SK-N-SH treated with all-trans-retinoic acid at 6 μM for 48 hours (cell line): Measurements from ENCODE around the gene FOXC1.

Experiments
- CSDC2 ChIP-seq: fragments of 250-450 bp; sonication (Bioruptor Pico); IDR thresholded peaks from 2 replicates; pipeline ENCODE4 v1.5.0; 2020; ENCODE audit warnings: mild to moderate bottlenecking, moderate library complexity
- CSRNP3 ChIP-seq: fragments of 250-450 bp; sonication (Bioruptor Pico); IDR thresholded peaks from 2 replicates; pipeline ENCODE4 v1.5.1; 2021; ENCODE audit warnings: mild to moderate bottlenecking, moderate library complexity
- PATZ1 ChIP-seq: fragments of 250-450 bp; sonication (Bioruptor Pico); IDR thresholded peaks from 2 replicates; pipeline ENCODE4 v1.8.0; 2020; ENCODE audit warnings: mild to moderate bottlenecking, moderate library complexity, borderline replicate concordance
- RARB ChIP-seq: fragments of 250-450 bp; sonication (Bioruptor Pico); IDR thresholded peaks from 2 replicates; pipeline ENCODE4 v1.8.0; 2021; ENCODE audit warnings: mild to moderate bottlenecking, moderate library complexity
- ZNF565 ChIP-seq: fragments of 450-650 bp; formaldehyde crosslinking; conservative IDR thresholded peaks from 2 replicates; pipeline ENCODE4 v1.5.0; 2020; ENCODE audit warnings: low read depth, mild to moderate bottlenecking, moderate library complexity

GRCh38 chr6:1600764-1601157, 9.0 kb upstream of the FOXC1 start:
- TF ChIP-seq PATZ1 (CRISPR knock-in tag) = no peak
- no peak for TF ChIP-seq RARB (CRISPR knock-in tag)
- no peak for TF ChIP-seq ZNF565 (CRISPR knock-in tag)
- TF ChIP-seq CSDC2 (CRISPR knock-in tag) = no peak
- TF ChIP-seq CSRNP3 = no peak
